ENCODE results near the gene LRRC8E. TPM values are rescaled to one million over a fixed set of nuclear protein-coding genes. Genes with fewer than 3 reads are reported as not detected.

The LRRC8E gene
- total RNA-seq, 1 donor from 2014 or later: 6.6 TPM

DNA sequence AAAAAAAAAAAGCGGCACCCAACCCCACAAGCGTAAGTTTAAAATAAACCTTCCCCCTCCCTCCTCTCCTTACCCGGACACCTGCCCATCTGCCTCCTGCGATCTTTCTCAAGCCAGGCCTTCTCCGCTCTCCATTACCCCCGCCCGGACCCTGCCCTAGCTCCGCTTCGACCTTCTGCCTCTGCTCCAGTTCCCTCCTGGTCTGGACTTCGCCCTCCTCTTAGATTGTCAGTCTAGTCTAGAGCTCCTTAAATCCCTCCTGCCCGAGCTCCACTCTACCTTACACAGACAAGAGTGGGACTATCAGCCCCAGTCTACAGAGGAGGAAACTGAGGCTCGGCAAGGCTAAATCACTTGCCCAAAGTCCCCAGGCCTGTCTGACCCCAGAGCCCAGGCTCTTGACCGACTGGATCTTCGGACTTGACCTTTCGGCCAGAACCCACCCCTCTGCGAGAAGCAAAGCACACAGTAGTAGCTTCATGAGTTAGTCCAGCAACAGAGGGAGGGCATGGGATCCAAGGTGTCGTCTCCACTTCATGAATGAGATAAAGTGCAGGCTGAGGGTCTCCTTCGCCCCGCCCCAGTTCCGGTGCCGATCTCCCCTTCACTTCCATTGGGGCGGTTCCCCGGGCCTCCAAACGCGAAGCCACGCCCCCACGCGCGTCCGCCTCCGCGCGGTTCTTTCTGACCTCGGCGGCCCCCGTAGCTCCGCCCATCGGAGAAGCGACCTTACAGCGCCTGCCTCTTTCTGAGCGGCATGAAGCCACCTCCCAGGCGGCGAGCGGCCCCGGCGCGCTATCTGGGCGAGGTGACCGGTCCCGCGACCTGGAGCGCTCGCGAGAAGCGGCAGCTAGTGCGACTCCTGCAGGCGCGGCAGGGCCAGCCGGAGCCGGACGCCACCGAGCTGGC is 31.6 kb downstream of the LRRC8E start, which contains the start of gene SNAPC2:
Gene SNAPC2, plus strand, starts transcription at position 729 of the 909 bp plus-strand sequence. Its CDS starts 29 bp downstream, at position 758.
- peak within 1 kb of the TSS; percentile 72 for H3K27ac Mint-ChIP-seq (ENCODE audit: unreplicated experiment)
- Histone ChIP-seq H3K4me3 (ENCODE audit: insufficient read depth, low read depth, low read length) (peak within 1 kb of the TSS; percentile 73), H3K36me3 (ENCODE audit: insufficient read depth, low read length) (peaks cover 3% of the 10 kb centered on the region), H3K79me2 (ENCODE audit: insufficient read depth, low read length) (peaks cover 6% of the 10 kb centered on the region), H3K27me3 (ENCODE audit: insufficient read depth, low read length) (peaks cover 22% of the 10 kb centered on the region), H4K20me1 (ENCODE audit: insufficient read depth, low read length) (peaks cover 26% of the 10 kb centered on the region), H2AFZ (ENCODE audit: low read depth, low read length) (peak within 1 kb of the TSS; percentile 81), H3K27ac (ENCODE audit: low read depth, low read length) (peak within 1 kb of the TSS; percentile 83), H3K4me1 (ENCODE audit: insufficient read depth, low read length) (peaks cover 30% of the 10 kb centered on the region), H3K9me3 (ENCODE audit: insufficient read depth, low read depth, low read length) (no peaks in the 10 kb centered on the region), H3K9ac (ENCODE audit: low read length) (peak within 1 kb of the TSS; percentile 85), H3K4me2 (ENCODE audit: low read length) (peak within 1 kb of the TSS; percentile 99)
- DNase-seq (ENCODE audit: low read depth): peak; percentile 83
- H3K4me1 Mint-ChIP-seq (ENCODE audit: low read depth, unreplicated experiment): peaks cover 5% of the 10 kb centered on the region
- H3K27me3 Mint-ChIP-seq (ENCODE audit: low read depth, unreplicated experiment): peaks cover 12% of the 10 kb centered on the region
- peak within 1 kb of the TSS; percentile 84 for H3K4me3 Mint-ChIP-seq (ENCODE audit: unreplicated experiment)
- TF ChIP-seq, protein P1, sequence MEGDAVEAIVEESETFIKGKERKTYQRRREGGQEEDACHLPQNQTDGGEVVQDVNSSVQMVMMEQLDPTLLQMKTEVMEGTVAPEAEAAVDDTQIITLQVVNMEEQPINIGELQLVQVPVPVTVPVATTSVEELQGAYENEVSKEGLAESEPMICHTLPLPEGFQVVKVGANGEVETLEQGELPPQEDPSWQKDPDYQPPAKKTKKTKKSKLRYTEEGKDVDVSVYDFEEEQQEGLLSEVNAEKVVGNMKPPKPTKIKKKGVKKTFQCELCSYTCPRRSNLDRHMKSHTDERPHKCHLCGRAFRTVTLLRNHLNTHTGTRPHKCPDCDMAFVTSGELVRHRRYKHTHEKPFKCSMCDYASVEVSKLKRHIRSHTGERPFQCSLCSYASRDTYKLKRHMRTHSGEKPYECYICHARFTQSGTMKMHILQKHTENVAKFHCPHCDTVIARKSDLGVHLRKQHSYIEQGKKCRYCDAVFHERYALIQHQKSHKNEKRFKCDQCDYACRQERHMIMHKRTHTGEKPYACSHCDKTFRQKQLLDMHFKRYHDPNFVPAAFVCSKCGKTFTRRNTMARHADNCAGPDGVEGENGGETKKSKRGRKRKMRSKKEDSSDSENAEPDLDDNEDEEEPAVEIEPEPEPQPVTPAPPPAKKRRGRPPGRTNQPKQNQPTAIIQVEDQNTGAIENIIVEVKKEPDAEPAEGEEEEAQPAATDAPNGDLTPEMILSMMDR (IDR thresholded peaks at IDR 0.05; ENCODE audit: insufficient read depth, low read depth, low read length): no peak
- no peak for TF ChIP-seq EZH2 (IDR thresholded peaks at IDR 0.05; ENCODE audit: insufficient read depth, low read length)
- H3K36me3 Mint-ChIP-seq (ENCODE audit: low read depth, unreplicated experiment): no peaks in the 10 kb centered on the region
- FAIRE-seq: no peak
- no peaks in the 10 kb centered on the region for H3K9me3 Mint-ChIP-seq (ENCODE audit: unreplicated experiment)

DNA sequence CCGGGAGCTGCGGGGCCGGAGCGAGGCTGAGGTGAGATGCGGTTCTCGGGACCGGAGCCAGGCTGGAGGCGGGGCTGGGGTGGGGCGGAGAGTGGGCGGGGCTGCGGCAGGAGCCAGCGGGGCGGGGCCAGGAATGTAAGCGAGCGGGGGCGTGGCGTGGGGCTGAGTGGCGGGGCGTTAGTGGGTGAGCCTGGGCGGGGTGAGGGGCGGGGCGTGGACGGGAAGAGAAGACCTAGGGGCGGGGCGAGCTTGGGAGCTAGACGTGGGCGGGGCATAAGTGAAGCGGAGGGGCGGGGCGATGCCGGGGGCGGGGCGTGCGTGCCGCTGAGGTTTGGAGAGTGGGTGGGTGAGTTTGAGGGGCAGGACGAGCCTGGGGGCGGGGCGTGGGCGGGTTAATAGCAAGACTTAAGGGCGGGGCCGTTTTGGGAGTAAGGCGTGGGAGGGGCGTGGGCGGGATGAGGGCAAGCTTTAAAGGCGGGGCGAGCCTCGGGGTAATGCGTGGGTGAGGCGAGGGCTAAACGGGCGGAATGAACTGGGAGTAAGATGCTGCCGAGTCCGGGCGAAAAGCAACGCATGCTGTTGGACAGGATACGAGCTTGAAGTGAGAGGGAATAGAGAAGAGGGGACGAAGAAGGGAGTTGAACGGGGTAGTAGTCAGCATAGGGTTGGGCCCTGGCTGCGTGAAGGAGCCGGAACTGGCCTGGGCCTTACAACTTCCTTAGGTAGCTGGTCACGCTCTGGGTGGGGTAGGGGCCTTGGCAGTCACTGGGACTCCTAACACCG is 32.4 kb downstream of the LRRC8E start:
- Histone ChIP-seq H3K4me3 (ENCODE audit: insufficient read depth, low read depth, low read length) (peak overlapping the region; percentile 73), H3K4me1 (ENCODE audit: insufficient read depth, low read length) (peaks cover 30% of the 10 kb centered on the region), H3K9ac (ENCODE audit: low read length) (peak overlapping the region; percentile 85), H2AFZ (ENCODE audit: low read depth, low read length) (peak overlapping the region; percentile 81), H4K20me1 (ENCODE audit: insufficient read depth, low read length) (peaks cover 19% of the 10 kb centered on the region), H3K9me3 (ENCODE audit: insufficient read depth, low read depth, low read length) (no peaks in the 10 kb centered on the region), H3K4me2 (ENCODE audit: low read length) (peak overlapping the region; percentile 99), H3K27me3 (ENCODE audit: insufficient read depth, low read length) (peaks cover 17% of the 10 kb centered on the region), H3K79me2 (ENCODE audit: insufficient read depth, low read length) (peaks cover 6% of the 10 kb centered on the region), H3K27ac (ENCODE audit: low read depth, low read length) (peak overlapping the region; percentile 83), H3K36me3 (ENCODE audit: insufficient read depth, low read length) (peaks cover 3% of the 10 kb centered on the region)
- H3K9me3 Mint-ChIP-seq (ENCODE audit: unreplicated experiment): no peaks in the 10 kb centered on the region
- DNase-seq (ENCODE audit: low read depth): peak; percentile 82
- peaks cover 4% of the 10 kb centered on the region for H3K27me3 Mint-ChIP-seq (ENCODE audit: low read depth, unreplicated experiment)
- no peaks in the 10 kb centered on the region for H3K36me3 Mint-ChIP-seq (ENCODE audit: low read depth, unreplicated experiment)
- TF ChIP-seq, protein P1 (IDR thresholded peaks at IDR 0.05; ENCODE audit: insufficient read depth, low read depth, low read length): no peak
- no peak for TF ChIP-seq EZH2 (IDR thresholded peaks at IDR 0.05; ENCODE audit: insufficient read depth, low read length)
- H3K27ac Mint-ChIP-seq (ENCODE audit: unreplicated experiment): peak overlapping the region; percentile 26
- H3K4me3 Mint-ChIP-seq (ENCODE audit: unreplicated experiment): peak overlapping the region; percentile 82
- peaks cover 5% of the 10 kb centered on the region for H3K4me1 Mint-ChIP-seq (ENCODE audit: low read depth, unreplicated experiment)
- FAIRE-seq: no peak

Data from astrocyte (in vitro differentiated cells and primary cell).